HEK293T (cell line): ENCODE results near the gene SI.

Experiments used
- CTCF ChIA-PET: fragments of 350-600 bp; formaldehyde crosslinking; extraction: SDS; loops from one replicate; lab custom pipeline; 2021; ENCODE audit warnings: antibody characterized with exemption, inconsistent platforms; lab: Yijun Ruan, JAX
- POLR2A ChIA-PET: fragments of 350-600 bp; formaldehyde crosslinking; extraction: SDS; loops from one replicate; lab custom pipeline; 2020; ENCODE audit warnings: antibody characterized with exemption, inconsistent platforms; lab: Yijun Ruan, JAX
- DNase-seq: peaks from one replicate; pipeline ENCODE4 v3.0.0; 2012; ENCODE audit warnings: mixed read lengths; ENCODE audit errors: extremely low spot score
- ARNT ChIP-seq: fragments of 450-650 bp; IDR thresholded peaks from 2 replicates; pipeline ENCODE4 v1.6.1; 2017; ENCODE audit warnings: mild to moderate bottlenecking
- BHLHE40 ChIP-seq: fragments of 450-650 bp; IDR thresholded peaks from 2 replicates; pipeline ENCODE4 v1.6.1; 2016; ENCODE audit warnings: mild to moderate bottlenecking, moderate library complexity, borderline replicate concordance
- CTBP1 ChIP-seq: fragments of 450-650 bp; IDR thresholded peaks from 2 replicates; pipeline ENCODE4 v1.6.1; 2016; ENCODE audit warnings: borderline replicate concordance
- ELF4 ChIP-seq: fragments of 450-650 bp; IDR thresholded peaks from 2 replicates; pipeline ENCODE4 v1.6.1; 2017; ENCODE audit warnings: antibody characterized with exemption
- FOXA1 ChIP-seq: fragments of 450-650 bp; IDR thresholded peaks from 2 replicates; pipeline ENCODE4 v1.6.1; 2016; ENCODE audit warnings: mild to moderate bottlenecking
- FOXK2 ChIP-seq: fragments of 450-650 bp; IDR thresholded peaks from 2 replicates; pipeline ENCODE4 v1.6.1; 2016; ENCODE audit warnings: mild to moderate bottlenecking
- FOXM1 ChIP-seq: fragments of 450-650 bp; IDR thresholded peaks from 2 replicates; pipeline ENCODE4 v1.6.1; 2017; ENCODE audit warnings: mild to moderate bottlenecking, borderline replicate concordance
- HDGF ChIP-seq: fragments of 450-650 bp; IDR thresholded peaks from 2 replicates; pipeline ENCODE4 v1.6.1; 2017; ENCODE audit warnings: antibody characterized with exemption, borderline replicate concordance
- L3MBTL2 ChIP-seq: fragments of 450-650 bp; conservative IDR thresholded peaks from 2 replicates; pipeline ENCODE4 v1.6.1; 2016; ENCODE audit warnings: mild to moderate bottlenecking
- LEF1 ChIP-seq: fragments of 450-650 bp; IDR thresholded peaks from 2 replicates; pipeline ENCODE4 v1.6.1; 2017; ENCODE audit warnings: mild to moderate bottlenecking, borderline replicate concordance
- NFRKB ChIP-seq: fragments of 450-650 bp; IDR thresholded peaks from 2 replicates; pipeline ENCODE4 v1.6.1; 2016; ENCODE audit warnings: mild to moderate bottlenecking, moderate library complexity
- SP1 ChIP-seq: fragments of 450-650 bp; IDR thresholded peaks from 2 replicates; pipeline ENCODE4 v1.6.1; 2017
- SUZ12 ChIP-seq: fragments of 450-650 bp; IDR thresholded peaks from 2 replicates; pipeline ENCODE4 v1.6.1; 2016; ENCODE audit warnings: mild to moderate bottlenecking
- TARDBP ChIP-seq: fragments of 450-650 bp; IDR thresholded peaks from 2 replicates; pipeline ENCODE4 v1.6.1; 2016
- ZNF384 ChIP-seq: fragments of 450-650 bp; IDR thresholded peaks from 2 replicates; pipeline ENCODE4 v1.6.1; 2016
- TF ChIP-seq, protein P1 (sequence below): fragments of 450-650 bp; IDR thresholded peaks from 2 replicates; pipeline ENCODE4 v1.6.1; 2016

SI gene

DNA sequence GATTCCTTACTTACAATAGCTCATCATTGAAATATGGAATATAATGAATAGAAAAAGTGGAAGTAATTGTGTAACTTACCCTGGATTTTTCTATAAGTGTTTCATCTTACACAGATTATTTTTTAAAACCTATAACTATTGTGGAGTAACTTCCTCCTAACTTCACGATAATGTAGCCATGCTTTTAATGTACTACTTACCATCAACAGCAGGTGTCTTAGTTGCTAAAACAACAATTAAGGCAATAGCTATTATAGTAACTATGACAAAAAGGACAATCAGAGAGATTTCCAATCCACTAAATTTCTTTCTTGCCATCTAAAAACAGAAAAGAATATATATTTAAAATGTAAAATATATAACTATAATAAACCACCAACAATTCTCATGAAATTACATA is 2.6 kb downstream of the SI start:
- ChIA-PET CTCF (no interaction called here), POLR2A (no interaction called here)
- no peak for TF ChIP-seq SUZ12
- TF ChIP-seq CTBP1: no peak
- no peak for TF ChIP-seq ZNF384
- no peak for TF ChIP-seq LEF1
- no peak for TF ChIP-seq SP1
- TF ChIP-seq FOXK2: no peak
- TF ChIP-seq L3MBTL2: no peak
- no peak for TF ChIP-seq BHLHE40
- no peak for TF ChIP-seq FOXM1
- no peak for TF ChIP-seq NFRKB
- TF ChIP-seq FOXA1: no peak
- TF ChIP-seq HDGF: no peak
- no peak for TF ChIP-seq ELF4
- TF ChIP-seq, protein P1, sequence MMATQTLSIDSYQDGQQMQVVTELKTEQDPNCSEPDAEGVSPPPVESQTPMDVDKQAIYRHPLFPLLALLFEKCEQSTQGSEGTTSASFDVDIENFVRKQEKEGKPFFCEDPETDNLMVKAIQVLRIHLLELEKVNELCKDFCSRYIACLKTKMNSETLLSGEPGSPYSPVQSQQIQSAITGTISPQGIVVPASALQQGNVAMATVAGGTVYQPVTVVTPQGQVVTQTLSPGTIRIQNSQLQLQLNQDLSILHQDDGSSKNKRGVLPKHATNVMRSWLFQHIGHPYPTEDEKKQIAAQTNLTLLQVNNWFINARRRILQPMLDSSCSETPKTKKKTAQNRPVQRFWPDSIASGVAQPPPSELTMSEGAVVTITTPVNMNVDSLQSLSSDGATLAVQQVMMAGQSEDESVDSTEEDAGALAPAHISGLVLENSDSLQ: no peak
- TF ChIP-seq TARDBP: no peak
- no peak for TF ChIP-seq ARNT
- DNase-seq: no peak

DNA sequence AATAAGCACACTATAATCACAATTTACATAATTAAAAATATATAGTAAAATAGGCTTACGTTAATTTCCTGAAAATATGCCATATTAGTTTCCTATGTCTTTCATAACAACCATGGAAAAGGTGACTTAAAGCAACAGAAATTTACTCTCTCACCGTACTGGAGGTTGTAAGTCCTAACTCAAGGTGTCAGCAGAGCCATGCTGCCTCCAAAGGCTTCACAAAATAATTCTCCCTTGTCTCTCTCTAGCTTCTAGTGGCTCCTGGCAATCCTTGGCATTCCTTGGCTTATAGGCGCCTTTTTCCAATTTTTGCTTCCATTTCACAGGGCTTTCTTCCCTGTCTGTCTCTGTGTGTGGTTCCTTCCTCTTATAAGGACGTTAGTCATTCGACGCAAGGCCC is 7.6 kb downstream of the SI start:
- DNase-seq: no peak
- ChIA-PET CTCF (no interaction called here), POLR2A (no interaction called here)
- TF ChIP-seq BHLHE40: no peak
- TF ChIP-seq ELF4: no peak
- TF ChIP-seq SUZ12: no peak
- TF ChIP-seq CTBP1: no peak
- TF ChIP-seq LEF1: no peak
- no peak for TF ChIP-seq ZNF384
- no peak for TF ChIP-seq NFRKB
- no peak for TF ChIP-seq FOXA1
- no peak for TF ChIP-seq FOXK2
- TF ChIP-seq ARNT: no peak
- TF ChIP-seq L3MBTL2: no peak
- TF ChIP-seq SP1: no peak
- TF ChIP-seq, protein P1: no peak
- no peak for TF ChIP-seq HDGF
- no peak for TF ChIP-seq TARDBP

- DNase-seq: no peak
- TF ChIP-seq FOXM1: no peak
- TF ChIP-seq, protein P1: no peak
- TF ChIP-seq CTBP1: no peak
- no peak for TF ChIP-seq SUZ12
- no peak for TF ChIP-seq ELF4
- no peak for TF ChIP-seq FOXA1
- no peak for TF ChIP-seq L3MBTL2
- CTCF ChIA-PET: no interaction called here
- POLR2A ChIA-PET: no interaction called here
These were observed 21.8 kb downstream of the SI start for GRCh38 chr3:165056510-165056909.

DNA sequence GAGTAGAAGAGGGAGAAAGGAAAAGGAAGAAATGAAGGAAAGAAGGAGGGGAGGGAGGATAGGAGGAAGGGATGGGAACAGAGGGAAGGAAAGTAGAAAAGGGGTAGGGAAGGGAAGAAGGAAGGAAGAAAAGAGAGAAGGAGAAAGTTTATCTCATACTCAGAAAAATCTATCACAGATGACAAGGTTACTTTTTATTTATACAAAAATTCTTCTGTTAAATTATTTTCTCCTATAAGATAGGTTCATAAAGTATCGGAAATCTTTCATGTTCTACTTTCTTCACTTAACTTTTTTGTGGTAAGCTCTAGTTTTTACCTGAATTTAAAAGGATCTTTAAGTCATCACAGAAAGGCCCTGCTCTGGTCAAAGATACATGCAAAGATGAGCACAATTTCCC is 38.1 kb downstream of the SI start:
- no peak for TF ChIP-seq TARDBP
- TF ChIP-seq SUZ12: no peak
- TF ChIP-seq ARNT: no peak
- no peak for TF ChIP-seq BHLHE40
- no peak for TF ChIP-seq LEF1
- no peak for TF ChIP-seq FOXA1
- no peak for TF ChIP-seq HDGF
- no peak for TF ChIP-seq FOXM1
- TF ChIP-seq, protein P1: no peak
- TF ChIP-seq SP1: no peak
- TF ChIP-seq L3MBTL2: no peak
- TF ChIP-seq NFRKB: no peak
- no peak for TF ChIP-seq FOXK2
- no peak for TF ChIP-seq CTBP1
- no peak for TF ChIP-seq ELF4
- no peak for TF ChIP-seq ZNF384
- POLR2A ChIA-PET: no interaction called here
- CTCF ChIA-PET: no interaction called here
- no peak for DNase-seq

GRCh38 chr3:165011557-165011956 is 66.7 kb downstream of the SI start:
- DNase-seq: no peak
- TF ChIP-seq, protein P1: no peak
- TF ChIP-seq ZNF384 (no peak), NFRKB (no peak), FOXK2 (no peak), LEF1 (no peak), ELF4 (no peak)
- POLR2A ChIA-PET: no interaction called here
- CTCF ChIA-PET: no interaction called here

DNA sequence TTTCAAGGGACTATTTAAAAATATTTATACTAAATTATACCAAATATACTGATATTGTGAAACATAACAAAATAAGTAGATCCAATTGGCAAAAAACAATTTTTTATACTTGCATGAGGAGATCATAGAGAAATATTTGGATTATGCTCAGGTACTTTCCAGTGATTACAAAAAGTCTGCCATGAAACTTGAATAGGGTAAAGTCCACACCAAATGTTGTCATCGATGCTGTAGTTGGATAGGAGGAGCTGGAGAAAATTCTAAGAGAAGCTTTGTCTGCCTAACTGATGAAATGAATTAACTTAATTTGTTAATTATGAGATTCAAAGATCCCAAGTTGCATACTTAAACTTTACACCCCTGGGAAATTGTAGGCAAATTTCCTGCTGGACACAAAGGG is 93.3 kb downstream of the SI start:
- CTCF ChIA-PET: no interaction called here
- no peak for DNase-seq
- TF ChIP-seq ARNT: no peak
- no peak for TF ChIP-seq HDGF
- no peak for TF ChIP-seq CTBP1
- TF ChIP-seq NFRKB: no peak
- TF ChIP-seq BHLHE40: no peak
- TF ChIP-seq ELF4: no peak
- TF ChIP-seq FOXK2: no peak
- TF ChIP-seq ZNF384: no peak
- TF ChIP-seq L3MBTL2: no peak
- no peak for TF ChIP-seq FOXM1
- no peak for TF ChIP-seq SUZ12
- POLR2A ChIA-PET: no interaction called here
